ENCODE measurements around the gene KLK2.

Gene KLK2

GRCh38 chr19:50832666-50833065 is 40.6 kb upstream of the KLK2 start:
- no peak for DNase-seq (ENCODE audit: low read depth in 2 of 2)
- no peak for TF ChIP-seq CTCF (IDR thresholded peaks at IDR 0.05; ENCODE audit: low read depth, low read length)
- no peak overlapping the region for H3K4me3 ChIP-seq (replicated peaks in 1 of 2; ENCODE audit: low read depth in 2 of 2, low read length in 2 of 2)

- no peak for TF ChIP-seq CTCF (IDR thresholded peaks at IDR 0.05; ENCODE audit: low read depth, low read length)
- H3K4me3 ChIP-seq (replicated peaks in 1 of 2; ENCODE audit: low read depth in 2 of 2, low read length in 2 of 2), result no peak within 1 kb of the TSS
- no peak for DNase-seq (ENCODE audit: low read depth in 2 of 2)
Observed at GRCh38 chr19:50833117-50833801, 40.0 kb upstream of the KLK2 start, which contains the start of gene KLK15. Gene KLK15, minus strand, starts transcription at chr19:50833574. Its CDS starts 2,082 bp downstream, at chr19:50831492.

- no peak overlapping the region for H3K4me3 ChIP-seq (replicated peaks in 1 of 2; ENCODE audit: low read depth in 2 of 2, low read length in 2 of 2)
- no peak for TF ChIP-seq CTCF (IDR thresholded peaks at IDR 0.05; ENCODE audit: low read depth, low read length)
- DNase-seq (ENCODE audit: low read depth in 2 of 2), result no peak
Observed at GRCh38 chr19:50833802-50834167, 39.5 kb upstream of the KLK2 start.

GRCh38 chr19:50835103-50835784 is 38.0 kb upstream of the KLK2 start:
- H3K4me3 ChIP-seq (replicated peaks in 1 of 2; ENCODE audit: low read depth in 2 of 2, low read length in 2 of 2), result peak overlapping the region; percentile 58 to 63
- no peak for TF ChIP-seq CTCF (IDR thresholded peaks at IDR 0.05; ENCODE audit: low read depth, low read length)
- DNase-seq (ENCODE audit: low read depth in 2 of 2), result peak in 1 of 2 donors; percentile 6

GRCh38 chr19:50835785-50836542 is 37.3 kb upstream of the KLK2 start:
- no peak for TF ChIP-seq CTCF (IDR thresholded peaks at IDR 0.05; ENCODE audit: low read depth, low read length)
- H3K4me3 ChIP-seq (replicated peaks in 1 of 2; ENCODE audit: low read depth in 2 of 2, low read length in 2 of 2), result peak overlapping the region; percentile 58 to 63
- DNase-seq (ENCODE audit: low read depth in 2 of 2), result peak; percentile 58 to 60

GRCh38 chr19:50836543-50837195 is 36.6 kb upstream of the KLK2 start:
- H3K4me3 ChIP-seq (replicated peaks in 1 of 2; ENCODE audit: low read depth in 2 of 2, low read length in 2 of 2), result no peak overlapping the region
- no peak for TF ChIP-seq CTCF (IDR thresholded peaks at IDR 0.05; ENCODE audit: low read depth, low read length)
- DNase-seq (ENCODE audit: low read depth in 2 of 2), result no peak

All from cardiac fibroblast (primary cell).